K562 (cell line): ENCODE data around the gene KRT83. TPM values are rescaled to one million over a fixed set of nuclear protein-coding genes. Genes with fewer than 3 reads are reported as not detected.

Source experiments
- ATAC-seq: fragments of 200-7000 bp; cut with Tn5 transposase; 3 replicates; pipeline ENCODE4 v1.9.1; 2020; ENCODE audit warnings: moderate library complexity
- BruUV-seq: library from RNA; stranded (reverse); fragments of 400-500 nt; replicated peaks from 2 replicates; lab custom pipeline; 2021; lab: Mats Ljungman, UMichigan
- CTCF ChIA-PET: fragments of 300-600 bp; formaldehyde crosslinking; extraction: SDS; loops from one replicate; lab custom pipeline; 2021; ENCODE audit warnings: low intra/inter-chr PET ratio; lab: Yijun Ruan, JAX
- POLR2A ChIA-PET: fragments of 300-600, 350-650 bp; sonication (Branson Sonifier 250); formaldehyde crosslinking; extraction: SDS; loops from one replicate; lab custom pipeline; 2021; ENCODE audit warnings: antibody characterized with exemption, inconsistent platforms; lab: Yijun Ruan, JAX
- DNase-seq, 4 experiments: peaks; one replicate each; pipeline versions ENCODE4 v3.0.0 to v3.0.0-alpha.2; 2011 to 2018; ENCODE audit warnings: low spot score in 3 of 4, mixed read lengths in 3 of 4; ENCODE audit errors: extremely low read depth in 1 of 4
- FAIRE-seq: peaks from 2 replicates; lab custom pipeline; 2011; peaks lifted over from hg19 to GRCh38; lab: Jason Lieb, UNC
- H2AFZ ChIP-seq: 2 replicates; pipeline ENCODE4 v1.6.0; 2011; ENCODE audit warnings: low read depth, low read length, control low read depth, inconsistent platforms
- H3K27ac ChIP-seq: fragments of 200-600 bp; 3 replicates; pipeline ENCODE4 v1.8.0; 2011; ENCODE audit warnings: low read depth, mild to moderate bottlenecking, control low read depth, inconsistent platforms, low read length, moderate library complexity, mixed read lengths; ENCODE audit errors: extremely low read depth
- H3K27me3 ChIP-seq, 2 experiments: fragments of 300-600 bp in 1 of 2; 2 replicates in 1 of 2; 3 replicates in 1 of 2; pipeline versions ENCODE4 v1.6.0 to v1.8.0; 2011; ENCODE audit warnings: inconsistent platforms in 2 of 2, low read length in 2 of 2, mild to moderate bottlenecking in 1 of 2, mixed read lengths in 1 of 2, moderate library complexity in 1 of 2; ENCODE audit not compliant: control insufficient read depth in 2 of 2, insufficient read depth in 2 of 2
- H3K36me3 ChIP-seq: fragments of 300-600 bp; 3 replicates; pipeline ENCODE4 v1.8.0; 2011; ENCODE audit warnings: mild to moderate bottlenecking, low read length, inconsistent platforms; ENCODE audit not compliant: control insufficient read depth, insufficient read depth
- H3K4me1 ChIP-seq, 2 experiments: fragments of 200-600 bp in 1 of 2; replicated peaks in 1 of 2; 2 replicates in 1 of 2; 3 replicates in 1 of 2; pipeline versions ENCODE4 v1.5.1 to v1.8.0; 2011; ENCODE audit warnings: inconsistent platforms in 2 of 2, low read length in 2 of 2, mild to moderate bottlenecking in 1 of 2, mixed read lengths in 1 of 2, moderate library complexity in 1 of 2; ENCODE audit not compliant: control insufficient read depth in 2 of 2, insufficient read depth in 2 of 2
- H3K4me2 ChIP-seq: 2 replicates; pipeline ENCODE4 v1.6.1; 2011; ENCODE audit warnings: low read length, control low read depth, inconsistent platforms, mixed read lengths; ENCODE audit not compliant: insufficient read depth
- H3K4me3 ChIP-seq: fragments of 200-600 bp; sonication (generic), shearing (Covaris generic); 2 replicates; pipeline ENCODE4 v1.5.1; 2016; ENCODE audit warnings: control low read depth, inconsistent platforms
- H3K79me2 ChIP-seq: fragments of 200-600 bp; 3 replicates; pipeline ENCODE4 v1.8.0; 2011; ENCODE audit warnings: low read length, inconsistent platforms; ENCODE audit not compliant: control insufficient read depth, insufficient read depth
- H3K9ac ChIP-seq, 2 experiments: 2 replicates each; pipeline versions ENCODE4 v1.6.0 to v1.6.1; 2011; ENCODE audit warnings: low read depth in 2 of 2, low read length in 2 of 2, control low read depth in 1 of 2, inconsistent platforms in 1 of 2, mild to moderate bottlenecking in 1 of 2, mixed read lengths in 1 of 2; ENCODE audit not compliant: insufficient read depth in 1 of 2
- H3K9me1 ChIP-seq: one replicate; pipeline ENCODE4 v1.6.0; 2011; ENCODE audit warnings: inconsistent platforms, mild to moderate bottlenecking, low read length, moderate library complexity; ENCODE audit not compliant: control insufficient read depth, insufficient read depth
- H3K9me3 ChIP-seq: replicated peaks from 2 replicates; pipeline ENCODE4 v1.5.1; 2011; ENCODE audit warnings: low read depth, low read length, inconsistent platforms; ENCODE audit not compliant: control insufficient read depth, insufficient read depth
- H4K20me1 ChIP-seq: replicated peaks from 2 replicates; pipeline ENCODE4 v1.6.1; 2011; ENCODE audit warnings: low read length, inconsistent platforms, mixed read lengths; ENCODE audit not compliant: control insufficient read depth, insufficient read depth
- BCOR ChIP-seq: fragments of 450-650 bp; IDR thresholded peaks from 2 replicates; pipeline ENCODE4 v1.6.1; 2016
- CUX1 ChIP-seq: fragments of 200-800 bp; sonication (Bioruptor generic); IDR thresholded peaks from 2 replicates; pipeline ENCODE4 v1.6.1; 2016; ENCODE audit warnings: missing genetic modification characterization, missing compliant biosample characterization
- E2F3 ChIP-seq: fragments of 250-450 bp; sonication (Bioruptor Pico); IDR thresholded peaks from 2 replicates; pipeline ENCODE4 v1.4.0; 2020; ENCODE audit warnings: mild to moderate bottlenecking
- IRF1 ChIP-seq: sonication (generic); formaldehyde crosslinking; IDR thresholded peaks from 2 replicates; pipeline ENCODE4 v1.8.0; 2022; ENCODE audit warnings: missing genetic modification reagents, mild to moderate bottlenecking, borderline replicate concordance
- NFE2 ChIP-seq: IDR thresholded peaks from 2 replicates; pipeline ENCODE4 v1.6.1; 2014; ENCODE audit warnings: antibody characterized with exemption, low read depth
- PML ChIP-seq: IDR thresholded peaks from 2 replicates; pipeline ENCODE4 v1.6.1; 2012; ENCODE audit warnings: low read length, inconsistent platforms
- SRSF3 ChIP-seq: fragments of 200-400 bp; formaldehyde crosslinking; IDR thresholded peaks from 2 replicates; pipeline ENCODE4 v1.6.1; 2016; ENCODE audit warnings: mild to moderate bottlenecking, low read length, moderate library complexity; ENCODE audit not compliant: insufficient read depth
- TCF3 ChIP-seq: sonication (generic); formaldehyde crosslinking; IDR thresholded peaks from 2 replicates; pipeline ENCODE4 v1.4.0; 2020; ENCODE audit warnings: mild to moderate bottlenecking, missing genetic modification reagents
- XRCC5 ChIP-seq: fragments of 200-400 bp; formaldehyde crosslinking; IDR thresholded peaks from 2 replicates; pipeline ENCODE4 v1.6.1; 2017; ENCODE audit warnings: low read depth, mild to moderate bottlenecking, low read length
- WGBS: fragments of 100-300 bp; shearing (Covaris generic); methylation state at CpG from one replicate; pipeline ENCODE4 v1.1.6; 2016; ENCODE audit warnings: low coverage, mixed read lengths; ENCODE audit not compliant: insufficient coverage; ENCODE audit errors: missing lambda C conversion rate; 5-methylcytosine and 5-hydroxymethylcytosine counted together
- in situ Hi-C: fragments of 300-500 bp; cut with MboI; formaldehyde crosslinking; loops from 4 replicates; pipeline ENCODE4 v1.15.0; 2018; ENCODE audit warnings: inconsistent platforms, mixed read lengths
- intact Hi-C: fragments of 100-400 bp; cut with micrococcal nuclease; formaldehyde crosslinking; loops from 2 replicates; pipeline ENCODE4 v1.14.2; 2022
- polyA plus RNA-seq, 8 experiments: library from polyadenylated mRNA; depleted of rRNA in 4 of 8; stranded (reverse) in 5 of 8; unstranded in 3 of 8; fragments of >200 nt; fragmentation: Nextera tagmentation in 2 of 8; fragmentation: Illumina TruSeq in 1 of 8; extraction: Ambion mirVana in 2 of 8; extraction: Trizol in 1 of 8; gene quantifications; 2 replicates each; pipeline versions ENCODE4 v1.2.1 to v1.2.3, GENCODE V29; 2011 to 2014; ENCODE audit warnings: inconsistent platforms in 1 of 8, missing spikeins in 1 of 8
- total RNA-seq, 7 experiments: library from RNA; depleted of rRNA in 6 of 7; stranded (reverse); fragments of >200 nt in 6 of 7; fragmentation: Illumina TruSeq in 2 of 7; extraction: Trizol in 2 of 7; gene quantifications; 2 replicates each; pipeline versions ENCODE4 v1.2.1 to v1.2.3, GENCODE V29; 2011 to 2021; ENCODE audit warnings: low replicate concordance in 1 of 7

The KRT83 gene
- total and polyA plus RNA-seq, 9 of the 15 experiments (the other 6 are each of a cell fraction or from before 2014, with no cell fraction given): not detected

GRCh38 chr12:52347551-52348510 lies 26.6 kb upstream of the KRT83 start:
- Histone ChIP-seq H3K9me3 (no peaks in the 10 kb centered on the region), H3K27me3 (peaks cover 14 to 50% of the 10 kb centered on the region in 2 experiments; a peak in 3 of 5 replicates), H3K4me1 (no peaks in the 10 kb centered on the region), H3K36me3 (no peaks in the 10 kb centered on the region), H4K20me1 (no peaks in the 10 kb centered on the region; the same call in 1 of the 2 replicates), H3K27ac (no peak overlapping the region), H3K4me2 (no peak overlapping the region), H3K9me1 (peaks cover 3% of the 10 kb centered on the region)
- intact Hi-C loops: no loop called here
- ChIA-PET POLR2A (interaction anchor here (1.1 kb wide), 1 partner anchor 522 kb away, joined by 3 read pairs; no protein-coding TSS in a partner anchor), CTCF (no interaction called here)
- ATAC-seq: no peak
- BruUV-seq: no TSS peak
- WGBS: 1% methylated on average over 16 of the region's 16 CpGs
- no peak for DNase-seq
- TF ChIP-seq E2F3 (CRISPR knock-in tag): no peak
- no peak for TF ChIP-seq TCF3 (CRISPR knock-in tag)
- TF ChIP-seq IRF1 (CRISPR knock-in tag): no peak
- no peak for TF ChIP-seq PML
- no peak for TF ChIP-seq NFE2
- TF ChIP-seq CUX1 (CRISPR knock-in tag): no peak
- no peak for TF ChIP-seq BCOR
- no peak for TF ChIP-seq SRSF3
- no peak for TF ChIP-seq XRCC5
- TF ChIP-seq, all 486 proteins: peak for 0
- Histone ChIP-seq H2AFZ (no peak overlapping the region), H3K79me2 (no peaks in the 10 kb centered on the region), H3K9ac (no peak overlapping the region), H3K4me3 (no peak overlapping the region)
- FAIRE-seq: no peak
- in situ Hi-C loops: no loop called here
